NCI-H460 (cell line): ENCODE measurements around the gene MMP23B. TPM values are rescaled to one million over a fixed set of nuclear protein-coding genes. Genes with fewer than 3 reads are reported as not detected.

Experiments used
- DNase-seq: peaks from one replicate; pipeline ENCODE4 v3.0.0-alpha.2; 2016; ENCODE audit warnings: low read depth; ENCODE audit errors: extremely low read depth
- total RNA-seq: library from RNA; depleted of rRNA; stranded (reverse); fragments of >200 nt; shearing (Covaris generic); gene quantifications from 2 replicates; pipeline ENCODE4 v1.2.3, GENCODE V29; 2014

MMP23B gene
- total RNA-seq, 1 experiment from 2014 or later: 0.15 TPM

GRCh38 chr1:1618396-1619068 is 13.4 kb upstream of the MMP23B start:
- DNase-seq: no peak

- no peak for DNase-seq
Observed at GRCh38 chr1:1619917-1620361, 12.0 kb upstream of the MMP23B start.

DNA sequence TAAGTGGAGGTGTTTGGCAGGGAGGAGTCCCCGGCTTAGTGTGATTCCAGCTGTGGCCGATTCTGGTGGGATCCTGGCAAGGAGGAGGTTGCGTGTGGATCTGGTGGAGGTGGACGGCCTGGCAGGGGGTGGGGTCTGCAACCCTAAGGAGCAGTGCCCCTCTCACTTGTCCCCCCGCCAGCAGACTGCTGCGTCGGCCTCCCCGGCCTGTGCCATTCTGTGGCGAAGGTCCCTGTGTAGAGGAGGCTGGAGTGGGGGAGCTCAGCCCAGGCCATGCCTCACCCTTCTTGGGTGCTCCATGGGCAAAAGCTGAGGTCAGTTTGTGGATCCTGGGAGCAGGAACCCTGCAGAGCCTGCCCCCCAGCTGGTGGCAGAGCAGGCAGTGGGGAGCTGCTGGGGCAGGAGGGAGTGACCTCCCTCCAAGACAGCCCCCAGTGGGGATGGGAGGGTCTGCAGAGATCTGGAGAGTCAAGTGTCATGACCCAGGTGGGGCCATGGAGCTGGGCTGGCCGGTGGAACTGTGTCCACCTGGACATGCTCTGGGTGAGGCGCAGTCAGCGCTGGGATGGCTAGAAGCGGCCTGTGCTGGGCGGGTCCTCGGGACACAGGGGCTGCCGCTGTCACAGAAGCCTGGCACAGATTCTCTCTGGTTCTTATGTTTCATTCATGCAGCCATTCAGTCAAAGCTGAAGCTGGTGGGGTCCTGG is 11.4 kb upstream of the MMP23B start:
- DNase-seq: no peak

DNA sequence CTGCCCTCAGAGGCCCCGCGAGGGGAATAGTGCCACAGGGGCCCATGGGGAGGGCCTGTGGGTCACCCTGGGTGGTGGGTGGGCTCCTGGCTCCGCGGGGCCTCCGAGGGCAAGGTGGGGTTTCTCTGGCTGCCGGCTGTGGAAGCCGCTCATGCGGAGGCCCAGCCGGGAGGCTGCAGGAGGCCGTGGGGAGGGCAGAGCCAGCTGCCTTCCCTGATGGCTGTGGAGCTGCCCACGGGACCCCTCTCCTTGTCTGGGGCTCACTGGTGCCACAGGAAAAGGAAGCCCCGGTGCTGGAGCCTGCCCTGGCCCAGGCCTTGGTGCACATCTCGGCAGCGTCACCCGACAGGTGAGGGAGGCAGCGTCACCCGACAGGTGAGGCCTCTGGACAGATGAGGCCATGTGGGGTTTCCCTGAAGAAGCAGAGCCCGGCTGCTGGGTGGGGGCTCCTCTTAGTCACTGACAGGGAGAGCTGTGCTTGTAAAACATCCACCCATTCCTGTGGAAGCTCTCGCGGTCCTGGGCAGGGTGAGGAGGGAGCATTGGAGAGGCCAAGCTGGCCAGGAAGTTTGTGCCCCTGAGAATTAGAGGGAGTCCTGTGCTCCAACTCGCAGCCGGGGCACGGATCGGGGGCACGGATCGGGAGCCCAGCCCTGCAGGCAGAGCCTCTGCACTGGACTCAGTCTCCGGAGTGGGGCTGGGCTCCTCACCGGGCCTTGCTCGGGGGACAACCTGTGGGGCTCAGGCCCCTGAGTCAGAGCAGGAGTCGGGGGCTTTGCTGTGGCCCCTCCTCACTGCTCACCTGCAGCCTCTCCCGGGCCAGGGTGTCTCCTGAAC is 10.6 kb upstream of the MMP23B start:
- no peak for DNase-seq

GRCh38 chr1:1622010-1622787 is 9.8 kb upstream of the MMP23B start:
- DNase-seq: no peak

DNA sequence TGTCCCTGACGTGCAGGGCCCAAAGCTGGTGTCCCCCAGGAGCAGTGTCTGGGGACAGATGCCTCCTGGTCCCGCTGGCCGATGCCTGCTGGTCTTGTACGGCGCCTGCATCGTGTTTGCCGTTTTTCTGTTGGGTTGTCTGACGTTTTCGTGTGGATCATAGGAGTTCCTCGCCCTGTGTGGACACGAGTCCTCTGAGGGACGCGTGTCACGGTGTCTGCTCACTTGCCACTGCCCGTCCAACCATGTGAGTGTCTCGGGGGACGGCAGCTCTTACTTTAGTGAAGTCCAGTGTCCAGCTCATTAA is 9.2 kb upstream of the MMP23B start:
- no peak for DNase-seq

- DNase-seq: no peak
Observed at GRCh38 chr1:1623181-1623630, 8.8 kb upstream of the MMP23B start.

DNA sequence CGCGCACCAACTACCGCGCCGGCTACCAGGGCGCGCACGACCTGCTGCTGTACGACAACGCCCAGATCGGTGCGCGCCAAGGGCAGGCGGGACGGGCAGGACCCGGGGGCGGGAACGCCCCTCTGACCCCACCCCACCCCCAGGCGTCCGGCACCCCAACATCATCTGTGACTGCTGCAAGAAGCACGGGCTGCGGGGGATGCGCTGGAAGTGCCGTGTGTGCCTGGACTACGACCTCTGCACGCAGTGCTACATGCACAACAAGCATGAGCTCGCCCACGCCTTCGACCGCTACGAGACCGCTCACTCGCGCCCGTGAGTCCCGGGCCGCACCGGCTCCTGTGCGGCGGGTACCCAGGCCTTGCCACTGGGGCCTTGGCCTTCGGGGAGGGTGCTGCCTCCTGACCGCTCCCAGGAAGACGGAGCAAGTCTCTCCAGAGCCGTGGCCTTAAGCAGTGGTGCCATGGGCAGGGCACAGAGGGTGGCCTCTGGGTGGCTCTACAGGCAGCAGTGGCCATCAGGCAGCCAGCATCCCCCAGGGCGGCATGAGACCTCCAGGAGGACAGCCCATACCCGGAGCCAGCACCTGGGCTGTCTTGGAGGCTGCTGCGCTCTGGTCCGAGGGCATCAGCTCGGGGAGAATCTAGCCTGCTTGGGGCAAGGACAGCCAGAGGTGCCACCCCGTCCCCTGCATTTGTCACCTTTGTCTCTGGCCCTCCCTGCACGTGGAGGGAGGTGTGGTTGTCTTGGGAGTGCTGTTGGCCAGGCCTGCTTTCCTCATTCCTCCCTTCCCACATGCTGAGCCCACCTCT is 8.1 kb upstream of the MMP23B start:
- DNase-seq: no peak

- DNase-seq: no peak
Observed at GRCh38 chr1:1624443-1625403, 7.2 kb upstream of the MMP23B start.

- no peak for DNase-seq
Observed at GRCh38 chr1:1625404-1625775, 6.6 kb upstream of the MMP23B start.

GRCh38 chr1:1625824-1626206 is 6.2 kb upstream of the MMP23B start:
- DNase-seq: no peak

- no peak for DNase-seq
Observed at GRCh38 chr1:1626207-1627141, 5.5 kb upstream of the MMP23B start.

- no peak for DNase-seq
Observed at GRCh38 chr1:1627261-1627828, 4.6 kb upstream of the MMP23B start.

DNA sequence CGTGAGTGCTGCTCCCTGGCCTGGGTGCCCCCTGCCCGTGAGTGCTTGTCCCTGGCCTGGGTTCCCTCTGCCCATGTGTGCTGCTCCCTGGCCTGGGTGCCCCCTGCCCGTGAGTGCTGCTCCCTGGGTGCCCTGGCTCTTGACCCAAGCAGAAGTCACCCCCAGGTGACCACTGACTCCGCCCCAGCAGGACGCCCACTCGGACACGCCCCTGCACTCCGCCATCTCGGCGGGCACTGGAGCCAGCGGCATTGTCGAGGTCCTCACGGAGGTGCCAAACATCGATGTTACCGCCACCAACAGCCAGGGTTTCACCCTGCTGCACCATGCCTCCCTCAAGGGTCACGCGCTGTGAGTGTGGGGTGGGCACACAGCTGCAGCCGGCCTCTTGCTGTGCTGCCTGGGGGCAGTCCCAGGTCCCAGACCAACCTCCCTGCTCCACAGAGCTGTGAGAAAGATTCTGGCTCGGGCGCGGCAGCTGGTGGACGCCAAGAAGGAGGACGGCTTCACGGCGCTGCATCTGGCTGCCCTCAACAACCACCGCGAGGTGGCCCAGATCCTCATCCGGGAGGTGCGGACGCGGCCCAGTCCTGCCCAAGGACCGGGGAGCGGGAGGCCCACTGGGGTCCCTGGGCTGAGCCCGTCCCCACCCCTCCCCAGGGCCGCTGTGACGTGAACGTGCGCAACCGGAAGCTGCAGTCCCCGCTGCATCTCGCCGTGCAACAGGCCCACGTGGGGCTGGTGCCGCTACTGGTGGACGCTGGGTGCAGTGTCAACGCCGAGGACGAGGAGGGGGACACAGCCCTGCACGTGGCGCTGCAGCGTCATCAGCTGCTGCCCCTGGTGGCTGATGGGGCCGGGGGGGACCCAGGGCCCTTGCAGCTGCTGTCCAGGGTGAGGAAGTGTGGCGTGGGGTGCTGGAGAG is 3.9 kb upstream of the MMP23B start:
- DNase-seq: no peak

- DNase-seq: no peak
Observed at GRCh38 chr1:1628754-1629429, 3.1 kb upstream of the MMP23B start.
